Liver (tissue), 9 donors: ENCODE data around the gene ANP32A. TPM values are rescaled to one million over a fixed set of nuclear protein-coding genes. Genes with fewer than 3 reads are reported as not detected.

Source experiments
- DNase-seq: peaks from one replicate; pipeline ENCODE4 v3.0.0-alpha.2; 2017; ENCODE audit warnings: low spot score
- H3K27ac ChIP-seq, 2 donors: one replicate each; pipeline ENCODE4 v1.7.0; 2013; ENCODE audit warnings: inconsistent platforms in 2 of 2, low read length in 2 of 2, control low read depth in 1 of 2, low read depth in 1 of 2, mild to moderate bottlenecking in 1 of 2
- H3K27me3 ChIP-seq, 4 donors: one replicate each; pipeline versions ENCODE4 v1.6.1 to v1.7.0; 2013; ENCODE audit warnings: low read length in 3 of 4, inconsistent platforms in 1 of 4, mild to moderate bottlenecking in 1 of 4, moderate library complexity in 1 of 4; ENCODE audit not compliant: control insufficient read depth in 4 of 4, insufficient read depth in 4 of 4
- H3K36me3 ChIP-seq, 4 donors: one replicate each; pipeline versions ENCODE4 v1.6.1 to v1.7.0; 2013; ENCODE audit warnings: low read length in 3 of 4, mild to moderate bottlenecking in 3 of 4, low read depth in 1 of 4, moderate library complexity in 1 of 4; ENCODE audit not compliant: control insufficient read depth in 4 of 4, insufficient read depth in 3 of 4
- H3K4me1 ChIP-seq, 4 donors: one replicate each; pipeline versions ENCODE4 v1.6.1 to v1.7.0; 2013; ENCODE audit warnings: low read length in 3 of 4, mild to moderate bottlenecking in 3 of 4, moderate library complexity in 1 of 4; ENCODE audit not compliant: control insufficient read depth in 4 of 4, insufficient read depth in 4 of 4
- H3K4me3 ChIP-seq, 3 donors: one replicate each; pipeline versions ENCODE4 v1.6.1 to v1.7.0; 2013; ENCODE audit warnings: low read length in 3 of 3, control low read depth in 1 of 3, low read depth in 1 of 3, mild to moderate bottlenecking in 1 of 3
- H3K9ac ChIP-seq, 2 donors: one replicate each; pipeline ENCODE4 v1.7.0; 2013; ENCODE audit warnings: low read length in 2 of 2, mild to moderate bottlenecking in 2 of 2, moderate library complexity in 2 of 2, control low read depth in 1 of 2, low read depth in 1 of 2
- H3K9me3 ChIP-seq, 4 donors: one replicate each; pipeline versions ENCODE4 v1.6.1 to v1.7.0; 2013; ENCODE audit warnings: low read length in 3 of 4; ENCODE audit not compliant: control insufficient read depth in 4 of 4
- CTCF ChIP-seq: fragments of 150-350 bp; IDR thresholded peaks from 2 replicates; pipeline ENCODE4 v1.5.1; 2017; ENCODE audit warnings: improper control_type of control experiment, low read depth, low read length; ENCODE audit not compliant: missing input control
- EGR1 ChIP-seq, 2 donors: IDR thresholded peaks; 2 replicates each; pipeline ENCODE4 v1.6.1; 2016 to 2018; ENCODE audit warnings: antibody characterized with exemption in 2 of 2, low read depth in 2 of 2
- FOXA1 ChIP-seq: IDR thresholded peaks from 2 replicates; pipeline ENCODE4 v1.6.1; 2016; ENCODE audit warnings: antibody characterized with exemption
- FOXA2 ChIP-seq: IDR thresholded peaks from 2 replicates; pipeline ENCODE4 v1.6.1; 2016; ENCODE audit warnings: antibody characterized with exemption
- GABPA ChIP-seq, 2 donors: IDR thresholded peaks in 1 of 2; conservative IDR thresholded peaks in 1 of 2; 2 replicates each; pipeline ENCODE4 v1.6.1; 2016; ENCODE audit warnings: antibody characterized with exemption in 2 of 2, mild to moderate bottlenecking in 1 of 2, moderate library complexity in 1 of 2
- HNF4G ChIP-seq: IDR thresholded peaks from 2 replicates; pipeline ENCODE4 v1.6.1; 2016; ENCODE audit warnings: antibody characterized with exemption
- JUND ChIP-seq, 2 donors: IDR thresholded peaks; 2 replicates each; pipeline ENCODE4 v1.6.1; 2016; ENCODE audit warnings: antibody characterized with exemption in 2 of 2
- NR2F2 ChIP-seq: IDR thresholded peaks from 2 replicates; pipeline ENCODE4 v1.6.1; 2016; ENCODE audit warnings: antibody characterized with exemption
- RAD21 ChIP-seq, 2 donors: IDR thresholded peaks; 2 replicates each; pipeline ENCODE4 v1.6.1; 2016; ENCODE audit warnings: antibody characterized with exemption in 2 of 2, mild to moderate bottlenecking in 2 of 2
- RXRA ChIP-seq, 2 donors: IDR thresholded peaks; 2 replicates each; pipeline ENCODE4 v1.6.1; 2017 to 2018; ENCODE audit warnings: antibody characterized with exemption in 2 of 2, mild to moderate bottlenecking in 1 of 2
- SP1 ChIP-seq: IDR thresholded peaks from 2 replicates; pipeline ENCODE4 v1.6.1; 2018; ENCODE audit warnings: antibody characterized with exemption, mild to moderate bottlenecking
- TAF1 ChIP-seq: conservative IDR thresholded peaks from 2 replicates; pipeline ENCODE4 v1.6.1; 2016; ENCODE audit warnings: antibody characterized with exemption, mild to moderate bottlenecking
- YY1 ChIP-seq: IDR thresholded peaks from 2 replicates; pipeline ENCODE4 v1.6.1; 2016; ENCODE audit warnings: antibody characterized with exemption, mild to moderate bottlenecking
- WGBS: extraction: QIAGEN DNeasy Blood & Tissue Kit; methylation state at CpG from one replicate; pipeline ENCODE4 v1.1.7; 2013; 5-methylcytosine and 5-hydroxymethylcytosine counted together
- polyA plus RNA-seq, 2 donors: library from polyadenylated mRNA; stranded (reverse) in 1 of 2; unstranded in 1 of 2; fragments of 200-250 nt in 1 of 2; fragments of >200 nt in 1 of 2; fragmentation: Nextera tagmentation in 1 of 2; extraction: Ambion mirVana in 1 of 2; gene quantifications; one replicate each; pipeline versions ENCODE4 v1.2.1 to v1.2.3, GENCODE V29; 2013 to 2015
- total RNA-seq, 2 donors: library from RNA; depleted of rRNA; stranded (reverse); fragments of >200 nt; gene quantifications; one replicate each; pipeline ENCODE4 v1.2.3, GENCODE V29; 2014
- TF ChIP-seq, protein P1 (sequence below): IDR thresholded peaks from 2 replicates; pipeline ENCODE4 v1.6.1; 2016; ENCODE audit warnings: antibody characterized with exemption
- TF ChIP-seq, protein P2 (sequence below): IDR thresholded peaks from 2 replicates; pipeline ENCODE4 v1.6.1; 2016; ENCODE audit warnings: antibody characterized with exemption, mild to moderate bottlenecking
- TF ChIP-seq, protein P3 (sequence below): IDR thresholded peaks from 2 replicates; pipeline ENCODE4 v1.6.1; 2016; ENCODE audit warnings: antibody characterized with exemption
- TF ChIP-seq, protein P4 (sequence below): IDR thresholded peaks from 2 replicates; pipeline ENCODE4 v1.6.1; 2016; ENCODE audit warnings: antibody characterized with exemption
- donor health status: healthy.
- donor health status: healthy.
- donor health status: healthy.
- donor health status: healthy.
- donor health status: healthy.

Gene ANP32A
- total and polyA plus RNA-seq, 4 donors = 30.5 to 60.4 (median 39.4) TPM

- H3K27me3 ChIP-seq = no peaks in the 10 kb centered on the region
- peaks cover 0 to 18% (median 5%) of the 10 kb centered on the region in 4 donors for H3K36me3 ChIP-seq
- TF ChIP-seq CTCF (no peak), RXRA (IDR thresholded peaks at IDR 0.05) (peak in 1 of 2 donors; percentile 22)
- 74% methylated on average over 7 of the region's 7 CpGs for WGBS
- no peak overlapping the region for H3K9ac ChIP-seq
- DNase-seq = no peak
- no peak overlapping the region for H3K4me3 ChIP-seq
- peaks cover 12 to 37% (median 28%) of the 10 kb centered on the region in 4 donors for H3K4me1 ChIP-seq
- peak overlapping the region in 1 of 2 donors; percentile 28 for H3K27ac ChIP-seq
- H3K9me3 ChIP-seq = no peaks in the 10 kb centered on the region
These were observed 31.0 kb downstream of the ANP32A start for GRCh38 chr15:68789534-68790241.

DNA sequence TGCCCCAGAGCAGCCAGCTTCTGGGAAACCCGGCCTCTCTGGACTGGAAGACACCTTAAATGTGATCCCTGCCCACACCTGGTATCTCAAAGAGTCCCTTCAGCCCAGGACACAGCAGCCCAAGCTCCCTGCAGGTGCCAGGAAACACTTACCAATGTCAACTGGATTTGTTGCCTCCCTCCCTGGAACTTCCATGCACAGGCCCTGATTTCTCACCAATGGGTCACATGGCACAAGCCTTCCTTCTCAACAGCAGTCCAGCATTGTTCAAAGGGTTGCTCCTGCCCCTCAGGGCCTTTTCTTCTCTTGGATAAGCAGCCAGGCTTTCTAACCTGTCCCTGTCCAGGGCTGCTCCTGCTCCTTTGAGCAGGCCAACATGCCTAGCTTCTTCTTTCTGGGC, 31.6 kb downstream of the ANP32A start:
- peaks cover 0 to 22% (median 6%) of the 10 kb centered on the region in 4 donors for H3K36me3 ChIP-seq
- H3K4me3 ChIP-seq = no peak overlapping the region
- no peak overlapping the region for H3K9ac ChIP-seq
- no peak for DNase-seq
- no peaks in the 10 kb centered on the region for H3K27me3 ChIP-seq
- TF ChIP-seq CTCF (no peak), JUND (IDR thresholded peaks at IDR 0.05) (no peak), YY1 (no peak), HNF4G (no peak), EGR1 (IDR thresholded peaks at IDR 0.05; ENCODE audit: low read depth in 2 of 2) (no peak), GABPA (IDR thresholded peaks at IDR 0.05 in 1 of 2, conservative IDR thresholded peaks at IDR 0.05 in 1 of 2) (no peak), NR2F2 (no peak), RXRA (IDR thresholded peaks at IDR 0.05) (no peak), FOXA1 (no peak), TAF1 (no peak), SP1 (no peak), RAD21 (IDR thresholded peaks at IDR 0.05) (no peak), FOXA2 (no peak)
- TF ChIP-seq, protein P1, sequence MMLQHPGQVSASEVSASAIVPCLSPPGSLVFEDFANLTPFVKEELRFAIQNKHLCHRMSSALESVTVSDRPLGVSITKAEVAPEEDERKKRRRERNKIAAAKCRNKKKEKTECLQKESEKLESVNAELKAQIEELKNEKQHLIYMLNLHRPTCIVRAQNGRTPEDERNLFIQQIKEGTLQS = no peak
- TF ChIP-seq, protein P2, sequence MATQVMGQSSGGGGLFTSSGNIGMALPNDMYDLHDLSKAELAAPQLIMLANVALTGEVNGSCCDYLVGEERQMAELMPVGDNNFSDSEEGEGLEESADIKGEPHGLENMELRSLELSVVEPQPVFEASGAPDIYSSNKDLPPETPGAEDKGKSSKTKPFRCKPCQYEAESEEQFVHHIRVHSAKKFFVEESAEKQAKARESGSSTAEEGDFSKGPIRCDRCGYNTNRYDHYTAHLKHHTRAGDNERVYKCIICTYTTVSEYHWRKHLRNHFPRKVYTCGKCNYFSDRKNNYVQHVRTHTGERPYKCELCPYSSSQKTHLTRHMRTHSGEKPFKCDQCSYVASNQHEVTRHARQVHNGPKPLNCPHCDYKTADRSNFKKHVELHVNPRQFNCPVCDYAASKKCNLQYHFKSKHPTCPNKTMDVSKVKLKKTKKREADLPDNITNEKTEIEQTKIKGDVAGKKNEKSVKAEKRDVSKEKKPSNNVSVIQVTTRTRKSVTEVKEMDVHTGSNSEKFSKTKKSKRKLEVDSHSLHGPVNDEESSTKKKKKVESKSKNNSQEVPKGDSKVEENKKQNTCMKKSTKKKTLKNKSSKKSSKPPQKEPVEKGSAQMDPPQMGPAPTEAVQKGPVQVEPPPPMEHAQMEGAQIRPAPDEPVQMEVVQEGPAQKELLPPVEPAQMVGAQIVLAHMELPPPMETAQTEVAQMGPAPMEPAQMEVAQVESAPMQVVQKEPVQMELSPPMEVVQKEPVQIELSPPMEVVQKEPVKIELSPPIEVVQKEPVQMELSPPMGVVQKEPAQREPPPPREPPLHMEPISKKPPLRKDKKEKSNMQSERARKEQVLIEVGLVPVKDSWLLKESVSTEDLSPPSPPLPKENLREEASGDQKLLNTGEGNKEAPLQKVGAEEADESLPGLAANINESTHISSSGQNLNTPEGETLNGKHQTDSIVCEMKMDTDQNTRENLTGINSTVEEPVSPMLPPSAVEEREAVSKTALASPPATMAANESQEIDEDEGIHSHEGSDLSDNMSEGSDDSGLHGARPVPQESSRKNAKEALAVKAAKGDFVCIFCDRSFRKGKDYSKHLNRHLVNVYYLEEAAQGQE = no peak
- TF ChIP-seq, protein P3, sequence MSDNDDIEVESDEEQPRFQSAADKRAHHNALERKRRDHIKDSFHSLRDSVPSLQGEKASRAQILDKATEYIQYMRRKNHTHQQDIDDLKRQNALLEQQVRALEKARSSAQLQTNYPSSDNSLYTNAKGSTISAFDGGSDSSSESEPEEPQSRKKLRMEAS = no peak
- TF ChIP-seq, protein P4, sequence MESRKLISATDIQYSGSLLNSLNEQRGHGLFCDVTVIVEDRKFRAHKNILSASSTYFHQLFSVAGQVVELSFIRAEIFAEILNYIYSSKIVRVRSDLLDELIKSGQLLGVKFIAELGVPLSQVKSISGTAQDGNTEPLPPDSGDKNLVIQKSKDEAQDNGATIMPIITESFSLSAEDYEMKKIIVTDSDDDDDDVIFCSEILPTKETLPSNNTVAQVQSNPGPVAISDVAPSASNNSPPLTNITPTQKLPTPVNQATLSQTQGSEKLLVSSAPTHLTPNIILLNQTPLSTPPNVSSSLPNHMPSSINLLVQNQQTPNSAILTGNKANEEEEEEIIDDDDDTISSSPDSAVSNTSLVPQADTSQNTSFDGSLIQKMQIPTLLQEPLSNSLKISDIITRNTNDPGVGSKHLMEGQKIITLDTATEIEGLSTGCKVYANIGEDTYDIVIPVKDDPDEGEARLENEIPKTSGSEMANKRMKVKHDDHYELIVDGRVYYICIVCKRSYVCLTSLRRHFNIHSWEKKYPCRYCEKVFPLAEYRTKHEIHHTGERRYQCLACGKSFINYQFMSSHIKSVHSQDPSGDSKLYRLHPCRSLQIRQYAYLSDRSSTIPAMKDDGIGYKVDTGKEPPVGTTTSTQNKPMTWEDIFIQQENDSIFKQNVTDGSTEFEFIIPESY = no peak
- H3K4me1 ChIP-seq = peaks cover 11 to 31% (median 23%) of the 10 kb centered on the region in 4 donors
- peak overlapping the region; percentile 2 to 28 for H3K27ac ChIP-seq
- 91% methylated on average over 1 of the region's 1 CpG for WGBS
- H3K9me3 ChIP-seq = no peaks in the 10 kb centered on the region
